GM12873 (cell line): ENCODE results near the gene FNDC3B.

Source experiments
- TF ChIP-seq, protein P1 (sequence below): IDR thresholded peaks from 2 replicates; pipeline ENCODE4 v1.5.1; 2012; ENCODE audit warnings: low read depth, mild to moderate bottlenecking, moderate library complexity, low read length, control low read depth; ENCODE audit not compliant: insufficient read depth; ENCODE audit errors: missing control alignments

Gene FNDC3B

DNA sequence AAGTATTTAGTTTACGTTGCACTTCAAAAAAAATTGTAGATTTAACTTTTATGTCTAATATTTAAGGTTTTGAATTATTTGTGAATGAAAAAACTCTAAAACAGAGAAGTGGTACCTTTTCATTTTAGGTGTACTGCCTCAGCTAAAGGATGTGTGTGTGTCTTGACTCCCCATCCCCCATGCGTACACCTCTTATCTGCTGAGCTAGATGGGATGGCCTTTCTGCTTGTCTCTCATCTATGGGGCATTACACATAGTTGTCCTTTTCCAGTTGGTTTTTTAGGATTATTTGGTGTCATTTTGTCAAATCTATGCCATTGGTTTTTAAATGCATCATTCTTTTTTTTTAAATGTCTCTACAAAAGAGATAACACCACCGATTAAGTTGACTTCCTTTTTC is 110.9 kb downstream of the FNDC3B start:
- TF ChIP-seq, protein P1, sequence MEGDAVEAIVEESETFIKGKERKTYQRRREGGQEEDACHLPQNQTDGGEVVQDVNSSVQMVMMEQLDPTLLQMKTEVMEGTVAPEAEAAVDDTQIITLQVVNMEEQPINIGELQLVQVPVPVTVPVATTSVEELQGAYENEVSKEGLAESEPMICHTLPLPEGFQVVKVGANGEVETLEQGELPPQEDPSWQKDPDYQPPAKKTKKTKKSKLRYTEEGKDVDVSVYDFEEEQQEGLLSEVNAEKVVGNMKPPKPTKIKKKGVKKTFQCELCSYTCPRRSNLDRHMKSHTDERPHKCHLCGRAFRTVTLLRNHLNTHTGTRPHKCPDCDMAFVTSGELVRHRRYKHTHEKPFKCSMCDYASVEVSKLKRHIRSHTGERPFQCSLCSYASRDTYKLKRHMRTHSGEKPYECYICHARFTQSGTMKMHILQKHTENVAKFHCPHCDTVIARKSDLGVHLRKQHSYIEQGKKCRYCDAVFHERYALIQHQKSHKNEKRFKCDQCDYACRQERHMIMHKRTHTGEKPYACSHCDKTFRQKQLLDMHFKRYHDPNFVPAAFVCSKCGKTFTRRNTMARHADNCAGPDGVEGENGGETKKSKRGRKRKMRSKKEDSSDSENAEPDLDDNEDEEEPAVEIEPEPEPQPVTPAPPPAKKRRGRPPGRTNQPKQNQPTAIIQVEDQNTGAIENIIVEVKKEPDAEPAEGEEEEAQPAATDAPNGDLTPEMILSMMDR, result no peak

DNA sequence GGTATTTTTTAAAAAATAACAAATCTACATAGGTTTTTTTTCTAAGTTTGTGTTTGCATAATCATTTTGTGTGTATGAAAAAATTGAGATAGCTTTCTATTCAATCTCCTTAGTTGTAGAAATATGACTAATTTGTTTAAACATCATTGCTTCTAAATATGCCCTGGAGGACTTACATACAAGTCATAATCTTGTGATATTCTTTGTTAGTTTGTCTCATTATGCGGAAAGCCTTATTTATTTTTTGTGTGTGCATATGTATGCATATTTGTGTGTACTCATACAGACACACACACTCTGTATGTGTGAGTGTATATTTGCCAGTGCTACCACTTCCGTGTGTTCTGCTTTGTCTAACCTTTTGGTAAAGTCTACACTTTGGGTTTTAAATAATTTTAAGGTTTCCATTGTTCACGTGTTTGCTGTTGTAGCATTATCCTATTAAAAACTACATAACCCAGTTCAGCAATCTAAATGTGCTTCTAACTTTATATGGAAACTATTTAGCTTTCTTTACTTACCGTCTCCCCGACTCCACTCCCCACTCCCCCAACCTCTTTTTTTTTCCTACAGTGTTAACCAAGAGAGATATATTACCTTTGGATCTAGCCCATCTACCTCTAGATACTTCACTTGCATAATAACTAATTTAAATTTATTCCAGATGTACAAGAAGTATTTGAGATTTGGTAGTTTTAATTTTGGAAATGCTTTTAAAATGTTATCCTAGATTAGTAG is 111.7 kb downstream of the FNDC3B start:
- TF ChIP-seq, protein P1, result no peak

DNA sequence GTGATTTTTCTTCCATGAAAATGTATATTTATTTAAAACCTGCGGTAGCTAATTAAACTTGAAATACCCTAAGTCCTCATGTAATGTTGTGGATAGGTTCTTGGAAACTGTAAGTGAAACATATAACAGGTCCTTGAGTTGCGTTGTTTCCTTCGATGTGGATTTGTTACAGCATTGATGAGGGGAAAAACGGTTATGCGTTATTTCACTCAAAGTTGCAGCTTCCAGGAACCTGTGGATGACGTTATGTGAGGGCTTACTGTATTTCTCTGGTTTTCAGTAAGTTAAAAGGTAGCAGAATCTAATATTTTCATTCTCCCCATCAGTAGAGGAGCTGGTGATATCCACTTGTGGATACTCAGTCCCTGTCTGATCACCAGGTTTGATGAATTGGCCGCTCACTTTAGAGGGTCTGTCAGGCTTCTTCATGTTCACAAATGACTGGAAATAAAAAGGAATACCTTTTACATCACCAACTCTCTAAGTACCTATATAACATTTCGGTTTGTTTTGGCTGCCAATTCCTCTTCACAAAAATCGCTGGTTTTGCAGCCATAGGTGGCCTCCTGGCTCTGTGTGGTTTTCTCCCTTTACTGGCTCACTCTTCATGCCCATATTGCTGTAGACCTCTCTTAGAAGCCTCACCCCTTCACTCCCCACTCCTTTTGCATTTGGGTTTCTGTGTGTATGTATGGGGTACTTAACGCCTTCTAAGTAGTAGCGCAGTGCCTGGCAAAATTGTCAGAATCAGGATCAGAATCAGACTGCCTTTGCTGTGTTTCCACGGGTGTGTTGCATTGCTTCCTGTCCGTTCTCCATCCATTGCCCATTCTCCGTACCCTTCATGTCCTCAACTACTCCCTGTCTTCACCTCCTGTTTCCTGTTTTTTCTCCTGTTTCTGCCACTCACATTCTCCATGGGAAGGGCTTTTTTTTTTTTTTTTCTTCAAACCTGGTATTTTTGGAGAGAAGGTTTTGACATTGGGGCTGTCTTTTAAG is 112.6 kb downstream of the FNDC3B start:
- TF ChIP-seq, protein P1, result no peak

DNA sequence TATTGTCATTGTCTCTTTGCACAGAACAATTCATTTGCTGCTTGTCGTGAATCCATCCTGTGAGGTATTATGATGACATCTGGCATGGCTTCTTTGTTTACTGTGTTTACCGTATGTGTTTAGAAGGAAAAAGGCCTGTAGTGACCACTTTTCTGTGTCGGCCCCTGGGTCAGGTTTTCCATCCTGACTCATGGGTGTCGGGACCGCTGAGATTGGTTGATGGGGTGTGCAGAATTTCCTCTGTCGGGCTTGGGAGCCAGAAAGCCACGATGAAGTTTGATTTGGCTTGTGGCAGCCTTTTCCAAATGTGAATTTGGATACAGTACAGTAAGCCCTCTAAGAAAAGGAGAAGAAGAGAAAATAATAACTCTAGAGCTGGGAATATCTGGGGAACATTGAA is 113.5 kb downstream of the FNDC3B start:
- TF ChIP-seq, protein P1, result no peak

DNA sequence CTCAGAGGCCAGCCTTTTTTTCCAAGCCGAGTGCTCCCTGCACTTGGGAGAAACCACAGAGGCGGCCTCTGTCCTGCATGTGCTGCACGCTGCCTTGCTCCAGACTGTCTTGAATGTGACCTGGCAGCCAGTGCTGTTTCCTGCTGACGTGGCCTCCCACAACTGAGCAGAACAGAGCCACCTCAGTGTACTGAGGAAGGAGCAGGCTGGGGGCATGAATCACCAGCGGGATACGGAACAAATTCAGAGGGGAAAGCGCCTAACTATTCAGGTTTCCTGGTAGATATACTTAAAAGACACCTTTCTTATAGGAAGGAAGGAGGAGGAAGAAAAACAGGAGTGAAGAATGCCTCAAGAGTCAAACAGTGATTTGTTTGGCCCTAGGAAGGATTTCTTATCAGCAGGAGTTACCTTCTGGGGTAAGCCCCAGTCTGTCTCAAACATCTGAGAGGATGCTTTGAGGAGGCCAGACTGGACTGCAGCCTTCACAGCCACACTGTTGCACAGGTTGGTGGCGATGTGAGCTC is 114.0 kb downstream of the FNDC3B start:
- TF ChIP-seq, protein P1, result no peak

DNA sequence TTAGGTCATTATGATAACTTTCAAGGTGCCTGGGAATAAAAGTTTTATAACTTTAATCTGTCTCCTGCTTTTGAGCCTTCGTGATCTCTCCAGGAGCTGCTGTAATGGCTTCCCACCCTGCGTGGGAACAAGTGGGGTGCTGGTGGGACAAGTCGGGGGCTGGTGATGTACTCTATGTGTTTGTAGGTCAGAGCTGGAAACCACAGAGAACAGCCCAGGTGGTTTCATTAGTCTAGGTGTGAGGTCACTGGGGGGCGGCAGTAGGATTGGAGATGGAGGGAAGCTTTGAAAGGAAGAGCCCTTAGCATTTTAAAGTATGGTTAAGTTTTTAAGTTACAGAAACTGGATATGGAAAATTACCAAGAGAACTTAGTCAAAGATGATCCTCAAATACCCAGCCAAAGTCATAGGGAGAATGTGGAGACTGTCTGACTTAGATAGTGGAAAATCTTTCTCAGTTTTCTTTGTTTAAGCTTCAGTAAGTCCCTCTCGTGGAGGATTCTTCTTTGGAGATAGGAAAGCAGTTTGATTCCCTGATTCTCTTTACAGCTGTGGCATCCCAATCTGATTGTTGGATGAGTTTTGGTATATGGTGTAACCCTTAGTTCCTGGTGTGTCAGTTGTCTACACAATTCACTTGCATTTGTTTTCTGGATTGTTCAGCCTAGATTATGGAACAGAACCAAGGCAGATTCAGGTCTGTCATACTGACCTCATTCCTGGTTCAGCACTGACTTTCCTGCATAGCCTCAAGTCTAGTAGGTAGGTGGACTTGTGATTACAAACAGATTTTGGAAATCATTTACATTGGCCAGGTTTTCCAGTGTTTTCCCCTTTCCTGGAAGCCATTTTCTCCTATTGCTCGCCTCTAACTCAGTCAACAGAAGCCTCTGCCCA is 115.6 kb downstream of the FNDC3B start:
- TF ChIP-seq, protein P1, result no peak
